ENCODE data around the gene CFAP221. TPM values are rescaled to one million over a fixed set of nuclear protein-coding genes. Genes with fewer than 3 reads are reported as not detected.
"Not testable (repeated sequence)": the region's sequence is repeated elsewhere in the genome, so short reads cannot be mapped to it uniquely, and the experiment has no call there.

The CFAP221 gene
- total RNA-seq, 2 experiments from 2014 or later = not detected

DNA sequence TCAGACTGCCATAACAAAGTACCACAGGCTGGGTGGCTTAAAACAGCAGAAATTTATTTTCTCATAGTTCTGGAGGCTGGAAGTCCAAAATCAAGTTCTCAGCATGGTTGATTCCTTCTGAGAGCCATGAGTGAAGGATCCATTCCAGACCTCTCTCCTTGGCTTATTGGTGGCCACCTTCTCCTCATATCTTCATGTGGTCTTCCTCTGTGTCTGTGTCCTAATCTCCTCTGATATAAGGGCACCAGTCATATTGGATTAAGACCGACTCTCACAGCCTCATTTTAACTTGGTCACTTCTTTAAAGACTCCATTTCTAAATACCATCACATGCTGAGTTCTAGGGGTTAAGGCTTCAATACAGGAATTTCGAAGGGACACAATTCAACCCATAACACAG, 65.1 kb downstream of the CFAP221 start:
- Histone ChIP-seq H3K27ac (ENCODE audit: low read depth, low read length, poor library complexity, severe bottlenecking) (no peak overlapping the region), H2AFZ (ENCODE audit: low read length) (no peak overlapping the region), H3K36me3 (ENCODE audit: insufficient read depth, low read length) (no peaks in the 10 kb centered on the region), H4K20me1 (ENCODE audit: insufficient read depth, low read length) (no peaks in the 10 kb centered on the region), H3K4me1 (ENCODE audit: insufficient read depth, low read length, poor library complexity, severe bottlenecking) (no peaks in the 10 kb centered on the region), H3K9me2 (ENCODE audit: insufficient read depth, low read length) (no peaks in the 10 kb centered on the region), H3K79me2 (ENCODE audit: insufficient read depth, low read depth, low read length) (no peaks in the 10 kb centered on the region), H3K4me2 (ENCODE audit: low read length) (no peak overlapping the region), H3K9me3 (ENCODE audit: low read length) (no peaks in the 10 kb centered on the region), H3K4me3 (ENCODE audit: low read depth, low read length, poor library complexity, severe bottlenecking) (no peak overlapping the region)
- CTCF ChIA-PET (ENCODE audit: unreplicated experiment) = no interaction called here
- no peak for DNase-seq (ENCODE audit: low spot score)
- intact Hi-C loops (cut with micrococcal nuclease; ENCODE audit: unreplicated experiment) = no loop called here
- no TSS peak for BruUV-seq (replicated peaks)
- no peak for TF ChIP-seq EZH2phosphoT487 (IDR thresholded peaks at IDR 0.05; ENCODE audit: borderline replicate concordance, low read depth, low read length)
- no peak for TF ChIP-seq CTCF (conservative IDR thresholded peaks at IDR 0.05; ENCODE audit: low read length)
- POLR2A ChIA-PET = no interaction called here

DNA sequence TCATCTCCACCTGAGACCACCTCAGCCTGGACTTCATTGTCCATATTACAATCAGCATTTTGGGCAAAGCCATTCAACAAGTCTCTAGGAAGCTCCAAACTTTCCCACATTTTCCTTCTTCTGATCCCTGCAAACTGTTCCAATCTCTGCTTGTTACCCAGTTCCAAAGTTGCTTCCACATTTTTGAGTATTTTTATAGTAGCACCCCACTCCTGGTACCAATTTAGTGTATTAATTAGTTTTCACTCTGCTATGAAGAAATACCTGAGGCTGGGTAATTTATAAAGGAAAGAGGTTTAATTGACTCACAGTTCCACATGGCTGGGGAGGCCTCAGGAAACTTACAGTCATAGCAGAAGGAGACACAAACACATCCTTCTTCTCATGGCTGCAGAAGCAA, 69.9 kb downstream of the CFAP221 start:
- intact Hi-C loops (cut with micrococcal nuclease; ENCODE audit: unreplicated experiment); CTCF ChIA-PET (ENCODE audit: unreplicated experiment); H3K4me3 ChIP-seq (ENCODE audit: low read depth, low read length, poor library complexity, severe bottlenecking); DNase-seq (ENCODE audit: low spot score); H3K9me2 ChIP-seq (ENCODE audit: insufficient read depth, low read length); H3K36me3 ChIP-seq (ENCODE audit: insufficient read depth, low read length); H3K4me1 ChIP-seq (ENCODE audit: insufficient read depth, low read length, poor library complexity, severe bottlenecking); BruUV-seq (replicated peaks); POLR2A ChIA-PET; H4K20me1 ChIP-seq (ENCODE audit: insufficient read depth, low read length); H3K27ac ChIP-seq (ENCODE audit: low read depth, low read length, poor library complexity, severe bottlenecking); H2AFZ ChIP-seq (ENCODE audit: low read length); H3K79me2 ChIP-seq (ENCODE audit: insufficient read depth, low read depth, low read length); H3K9me3 ChIP-seq (ENCODE audit: low read length); H3K4me2 ChIP-seq (ENCODE audit: low read length): not testable (repeated sequence)

DNA sequence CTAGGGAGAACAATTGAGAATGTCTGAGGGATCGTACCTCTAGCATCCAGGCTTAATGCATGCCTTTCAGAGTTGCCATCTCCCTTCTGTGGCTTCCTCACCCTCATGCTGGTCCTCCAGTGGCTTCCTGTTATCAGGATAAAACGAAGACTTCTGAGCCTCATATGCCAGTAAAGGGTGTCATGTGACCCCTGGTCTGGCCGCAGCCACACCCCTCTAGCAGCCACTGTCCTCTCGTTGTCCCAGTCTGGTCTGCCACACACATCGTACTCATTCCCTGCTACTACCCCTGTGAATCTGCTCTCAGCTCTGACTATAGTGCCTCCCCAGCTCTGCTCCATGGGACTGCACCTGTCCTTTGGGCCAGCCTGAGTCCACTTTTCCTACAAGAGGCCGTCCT, 72.2 kb downstream of the CFAP221 start:
- Histone ChIP-seq H3K36me3 (ENCODE audit: insufficient read depth, low read length) (no peaks in the 10 kb centered on the region), H4K20me1 (ENCODE audit: insufficient read depth, low read length) (no peaks in the 10 kb centered on the region), H3K9me3 (ENCODE audit: low read length) (no peaks in the 10 kb centered on the region), H3K27ac (ENCODE audit: low read depth, low read length, poor library complexity, severe bottlenecking) (no peak overlapping the region), H3K79me2 (ENCODE audit: insufficient read depth, low read depth, low read length) (no peaks in the 10 kb centered on the region), H3K4me1 (ENCODE audit: insufficient read depth, low read length, poor library complexity, severe bottlenecking) (no peaks in the 10 kb centered on the region), H3K4me3 (ENCODE audit: low read depth, low read length, poor library complexity, severe bottlenecking) (no peak overlapping the region), H2AFZ (ENCODE audit: low read length) (no peak overlapping the region), H3K4me2 (ENCODE audit: low read length) (no peak overlapping the region), H3K9me2 (ENCODE audit: insufficient read depth, low read length) (no peaks in the 10 kb centered on the region)
- no TSS peak for BruUV-seq (replicated peaks)
- TF ChIP-seq EZH2phosphoT487 (IDR thresholded peaks at IDR 0.05; ENCODE audit: borderline replicate concordance, low read depth, low read length) (no peak), CTCF (conservative IDR thresholded peaks at IDR 0.05; ENCODE audit: low read length) (no peak)
- POLR2A ChIA-PET = no interaction called here
- no peak for DNase-seq (ENCODE audit: low spot score)
- intact Hi-C loops (cut with micrococcal nuclease; ENCODE audit: unreplicated experiment) = no loop called here
- CTCF ChIA-PET (ENCODE audit: unreplicated experiment) = no interaction called here
